ENCODE data around the gene HOXD3. TPM values are rescaled to one million over a fixed set of nuclear protein-coding genes. Genes with fewer than 3 reads are reported as not detected.

HOXD3 gene
- total RNA-seq, 2 experiments from 2014 or later, result not detected

GRCh38 chr2:176170602-176171305 is 13.6 kb downstream of the HOXD3 start:
- POLR2A ChIA-PET, result no interaction called here
- peaks cover 4% of the 10 kb centered on the region for H3K4me1 Mint-ChIP-seq
- peaks cover 3% of the 10 kb centered on the region for H3K36me3 Mint-ChIP-seq (ENCODE audit: low read depth)
- peaks cover 81% of the 10 kb centered on the region for H3K27me3 Mint-ChIP-seq
- CTCF ChIA-PET, result interaction anchor here (0.6 to 0.8 kb wide), 2 partner anchors 27 to 289 kb away, joined by 3 read pairs; no protein-coding TSS in a partner anchor
- no peak overlapping the region for H3K27ac Mint-ChIP-seq
- no peak for DNase-seq
- no peak overlapping the region for H3K4me3 Mint-ChIP-seq
- H3K9me3 Mint-ChIP-seq, result no peaks in the 10 kb centered on the region

GRCh38 chr2:176171351-176172006 is 14.4 kb downstream of the HOXD3 start:
- DNase-seq, result no peak
- Mint-ChIP-seq H3K4me3 (no peak overlapping the region), H3K27ac (no peak overlapping the region), H3K4me1 (peaks cover 4% of the 10 kb centered on the region), H3K9me3 (no peaks in the 10 kb centered on the region), H3K27me3 (peaks cover 81% of the 10 kb centered on the region), H3K36me3 (ENCODE audit: low read depth) (peaks cover 3% of the 10 kb centered on the region)
- ChIA-PET POLR2A (no interaction called here), CTCF (interaction anchor here (1.9 kb wide), 1 partner anchor 51 kb away, joined by 4 read pairs; no protein-coding TSS in a partner anchor)

DNA sequence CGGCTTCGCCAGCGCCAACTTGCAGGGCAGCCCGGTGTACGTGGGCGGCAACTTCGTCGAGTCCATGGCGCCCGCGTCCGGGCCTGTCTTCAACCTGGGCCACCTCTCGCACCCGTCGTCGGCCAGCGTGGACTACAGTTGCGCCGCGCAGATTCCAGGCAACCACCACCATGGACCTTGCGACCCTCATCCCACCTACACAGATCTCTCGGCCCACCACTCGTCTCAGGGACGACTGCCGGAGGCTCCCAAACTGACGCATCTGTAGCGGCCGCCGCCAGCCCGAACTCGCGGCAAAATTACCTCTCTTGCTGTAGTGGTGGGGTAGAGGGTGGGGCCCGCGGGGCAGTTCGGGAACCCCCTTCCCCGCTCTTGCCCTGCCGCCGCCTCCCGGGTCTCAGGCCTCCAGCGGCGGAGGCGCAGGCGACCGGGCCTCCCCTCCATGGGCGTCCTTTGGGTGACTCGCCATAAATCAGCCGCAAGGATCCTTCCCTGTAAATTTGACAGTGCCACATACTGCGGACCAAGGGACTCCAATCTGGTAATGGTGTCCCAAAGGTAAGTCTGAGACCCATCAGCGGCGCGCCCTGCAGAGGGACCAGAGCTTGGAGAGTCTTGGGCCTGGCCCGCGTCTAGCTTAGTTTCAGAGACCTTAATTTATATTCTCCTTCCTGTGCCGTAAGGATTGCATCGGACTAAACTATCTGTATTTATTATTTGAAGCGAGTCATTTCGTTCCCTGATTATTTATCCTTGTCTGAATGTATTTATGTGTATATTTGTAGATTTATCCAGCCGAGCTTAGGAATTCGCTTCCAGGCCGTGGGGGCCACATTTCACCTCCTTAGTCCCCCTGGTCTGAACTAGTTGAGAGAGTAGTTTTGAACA is 15.1 kb downstream of the HOXD3 start:
- Mint-ChIP-seq H3K27me3 (peaks cover 80% of the 10 kb centered on the region), H3K9me3 (no peaks in the 10 kb centered on the region), H3K36me3 (ENCODE audit: low read depth) (peaks cover 3% of the 10 kb centered on the region), H3K4me3 (no peak overlapping the region), H3K27ac (no peak overlapping the region), H3K4me1 (peaks cover 4% of the 10 kb centered on the region)
- ChIA-PET CTCF (interaction anchor here (0.6 to 4.1 kb wide), 4 partner anchors 11 to 574 kb away, joined by 4 to 19 read pairs (median 4); no protein-coding TSS in a partner anchor), POLR2A (no interaction called here)
- DNase-seq, result no peak

DNA sequence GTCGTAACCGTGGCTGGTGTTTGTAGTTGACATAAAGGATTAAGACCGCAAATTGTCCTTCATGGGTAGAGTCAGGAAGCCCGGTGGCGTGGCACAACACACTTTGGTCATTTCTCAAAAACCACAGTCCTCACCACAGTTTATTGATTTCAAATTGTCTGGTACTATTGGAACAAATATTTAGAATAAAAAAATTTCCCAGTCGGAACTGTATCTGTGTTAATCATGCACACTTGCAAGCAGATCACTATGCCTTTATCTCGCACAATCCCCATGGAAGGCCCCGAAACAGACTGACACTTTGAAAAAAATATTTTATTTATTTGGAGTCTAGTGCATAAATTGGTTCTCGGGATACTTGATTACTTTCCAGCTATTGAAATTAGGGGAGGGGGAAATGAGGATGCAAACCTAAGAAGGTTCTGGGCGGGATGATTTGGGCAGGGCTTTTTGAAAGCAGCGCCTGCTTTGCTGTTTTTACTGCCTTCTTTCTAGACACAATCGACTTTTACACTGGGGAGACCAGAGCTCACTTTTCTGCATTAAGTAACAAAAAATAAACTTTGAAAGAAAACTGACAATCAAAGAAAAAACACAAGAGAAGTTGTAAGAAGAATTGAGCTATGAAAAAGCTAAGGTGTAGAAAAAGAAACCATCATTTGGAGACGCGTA is 15.9 kb downstream of the HOXD3 start:
- CTCF ChIA-PET, result interaction anchor here (0.7 to 4.1 kb wide), 4 partner anchors 12 to 716 kb away, joined by 3 to 19 read pairs (median 4); no protein-coding TSS in a partner anchor
- Mint-ChIP-seq H3K27me3 (peaks cover 78% of the 10 kb centered on the region), H3K4me1 (peaks cover 4% of the 10 kb centered on the region), H3K9me3 (no peaks in the 10 kb centered on the region), H3K36me3 (ENCODE audit: low read depth) (peaks cover 3% of the 10 kb centered on the region), H3K27ac (no peak overlapping the region), H3K4me3 (no peak overlapping the region)
- POLR2A ChIA-PET, result no interaction called here
- no peak for DNase-seq

- no peak overlapping the region for H3K27ac Mint-ChIP-seq
- no peak for DNase-seq
- CTCF ChIA-PET, result interaction anchor here (0.7 to 4.1 kb wide), 4 partner anchors 13 to 715 kb away, joined by 3 to 19 read pairs (median 4); no protein-coding TSS in a partner anchor
- peaks cover 3% of the 10 kb centered on the region for H3K36me3 Mint-ChIP-seq (ENCODE audit: low read depth)
- POLR2A ChIA-PET, result no interaction called here
- H3K9me3 Mint-ChIP-seq, result no peaks in the 10 kb centered on the region
- H3K4me3 Mint-ChIP-seq, result no peak overlapping the region
- H3K27me3 Mint-ChIP-seq, result peaks cover 84% of the 10 kb centered on the region
- peaks cover 4% of the 10 kb centered on the region for H3K4me1 Mint-ChIP-seq
Observed at GRCh38 chr2:176173567-176174381, 16.7 kb downstream of the HOXD3 start.

GRCh38 chr2:176174382-176174823 is 17.3 kb downstream of the HOXD3 start:
- DNase-seq, result no peak
- H3K27me3 Mint-ChIP-seq, result peaks cover 88% of the 10 kb centered on the region
- peaks cover 3% of the 10 kb centered on the region for H3K36me3 Mint-ChIP-seq (ENCODE audit: low read depth)
- ChIA-PET POLR2A (no interaction called here), CTCF (interaction anchor here (0.7 to 4.1 kb wide), 3 partner anchors 13 to 281 kb away, joined by 3 to 19 read pairs (median 3); no protein-coding TSS in a partner anchor)
- H3K27ac Mint-ChIP-seq, result no peak overlapping the region
- H3K9me3 Mint-ChIP-seq, result no peaks in the 10 kb centered on the region
- peaks cover 4% of the 10 kb centered on the region for H3K4me1 Mint-ChIP-seq
- no peak overlapping the region for H3K4me3 Mint-ChIP-seq

DNA sequence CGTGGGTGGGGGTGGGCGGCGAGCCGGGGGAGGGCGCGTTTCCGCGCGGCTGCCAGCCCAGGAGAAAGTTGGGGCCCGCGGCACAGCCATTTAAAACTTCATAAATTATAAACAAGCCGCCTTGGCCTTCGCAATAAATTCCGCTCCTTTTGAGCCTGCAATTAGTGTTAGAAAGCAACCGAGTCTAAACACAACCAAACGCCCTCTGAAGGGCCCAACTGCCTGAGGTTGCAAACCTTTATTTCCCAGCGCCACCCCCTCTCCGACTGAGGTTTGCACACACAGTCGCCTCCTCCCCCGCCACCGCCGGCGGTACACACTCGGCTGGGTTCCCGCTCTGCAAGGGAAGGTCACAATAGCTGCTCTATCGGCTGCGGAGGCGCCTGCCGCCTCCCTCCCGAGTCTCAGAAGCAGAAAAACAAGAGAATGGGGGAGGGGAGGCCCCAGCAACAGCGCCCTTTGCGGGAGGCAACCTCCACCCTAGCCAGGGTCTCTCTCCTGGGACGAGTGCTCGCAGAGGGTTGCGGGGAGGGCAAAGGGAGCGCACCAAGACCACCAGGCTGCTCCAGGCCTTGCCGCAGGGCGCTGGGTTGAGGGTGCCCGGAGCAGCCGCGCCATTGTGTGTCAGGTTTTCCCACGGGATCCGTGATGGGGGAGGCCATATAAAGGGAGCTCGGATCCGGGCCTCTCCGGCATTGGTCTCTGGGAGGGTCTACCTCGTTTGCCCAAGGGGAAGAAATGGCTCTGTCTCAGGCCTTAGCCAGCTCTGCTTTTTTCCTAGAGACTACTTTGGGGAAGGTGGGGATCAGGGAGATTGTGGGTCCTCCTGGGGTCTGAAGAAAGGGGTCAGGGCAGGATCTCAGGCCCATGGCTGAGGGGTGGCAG is 18.0 kb downstream of the HOXD3 start:
- POLR2A ChIA-PET, result no interaction called here
- H3K4me1 Mint-ChIP-seq, result peaks cover 4% of the 10 kb centered on the region
- peaks cover 3% of the 10 kb centered on the region for H3K36me3 Mint-ChIP-seq (ENCODE audit: low read depth)
- CTCF ChIA-PET, result interaction anchor here (0.7 to 4.1 kb wide), 3 partner anchors 14 to 280 kb away, joined by 3 to 19 read pairs (median 3); no protein-coding TSS in a partner anchor
- peaks cover 88% of the 10 kb centered on the region for H3K27me3 Mint-ChIP-seq
- no peak for DNase-seq
- no peak overlapping the region for H3K27ac Mint-ChIP-seq
- no peak overlapping the region for H3K4me3 Mint-ChIP-seq
- no peaks in the 10 kb centered on the region for H3K9me3 Mint-ChIP-seq

DNA sequence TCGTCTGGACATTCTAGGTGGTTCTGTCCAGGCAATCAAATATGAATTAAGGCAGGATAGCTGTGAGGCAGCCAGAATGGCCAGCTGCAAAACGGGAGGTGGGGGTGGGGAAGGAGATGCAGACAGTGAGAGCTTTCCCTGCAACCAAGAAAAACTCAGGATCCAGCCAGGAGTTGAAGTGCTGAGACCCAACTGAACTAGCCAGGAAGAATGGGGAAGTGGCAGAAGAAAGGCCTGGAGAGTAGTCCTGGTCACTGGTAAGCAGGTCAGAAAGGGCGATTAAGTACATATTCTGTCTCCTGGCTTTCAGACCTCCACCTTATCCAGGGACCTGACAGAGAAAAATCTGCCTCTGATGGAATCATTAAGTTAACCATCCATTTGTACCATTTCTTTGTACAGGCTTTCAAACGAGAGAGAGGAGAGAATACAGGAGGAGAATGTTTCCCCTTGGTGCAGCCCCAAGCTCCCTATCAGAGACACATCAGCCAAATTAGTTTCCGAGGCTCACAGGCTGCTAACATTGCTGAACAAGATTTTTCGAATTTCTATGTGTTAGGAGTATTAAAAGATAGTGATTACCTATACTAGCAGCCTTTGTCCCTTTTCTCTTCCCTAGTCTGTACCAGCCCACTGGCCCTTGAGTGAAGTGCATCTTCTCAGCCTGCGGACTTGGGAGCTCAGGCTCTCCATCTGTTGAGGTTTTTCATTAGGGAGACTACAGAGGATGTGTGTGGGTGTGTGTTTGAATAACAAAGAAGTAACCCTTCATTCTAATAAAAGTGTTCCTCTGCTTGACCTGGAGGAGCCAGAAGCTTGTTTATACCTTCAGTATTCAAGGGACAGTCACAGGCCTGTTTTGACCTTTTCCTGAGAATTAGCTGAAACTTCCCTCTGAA is 18.9 kb downstream of the HOXD3 start:
- peaks cover 88% of the 10 kb centered on the region for H3K27me3 Mint-ChIP-seq
- DNase-seq, result no peak
- no peak overlapping the region for H3K4me3 Mint-ChIP-seq
- ChIA-PET CTCF (interaction anchor here (0.6 to 4.1 kb wide), 3 partner anchors 11 to 36 kb away, joined by 3 to 19 read pairs (median 4); no protein-coding TSS in a partner anchor), POLR2A (no interaction called here)
- no peak overlapping the region for H3K27ac Mint-ChIP-seq
- H3K4me1 Mint-ChIP-seq, result peaks cover 4% of the 10 kb centered on the region
- H3K9me3 Mint-ChIP-seq, result no peaks in the 10 kb centered on the region
- peaks cover 3% of the 10 kb centered on the region for H3K36me3 Mint-ChIP-seq (ENCODE audit: low read depth)

DNA sequence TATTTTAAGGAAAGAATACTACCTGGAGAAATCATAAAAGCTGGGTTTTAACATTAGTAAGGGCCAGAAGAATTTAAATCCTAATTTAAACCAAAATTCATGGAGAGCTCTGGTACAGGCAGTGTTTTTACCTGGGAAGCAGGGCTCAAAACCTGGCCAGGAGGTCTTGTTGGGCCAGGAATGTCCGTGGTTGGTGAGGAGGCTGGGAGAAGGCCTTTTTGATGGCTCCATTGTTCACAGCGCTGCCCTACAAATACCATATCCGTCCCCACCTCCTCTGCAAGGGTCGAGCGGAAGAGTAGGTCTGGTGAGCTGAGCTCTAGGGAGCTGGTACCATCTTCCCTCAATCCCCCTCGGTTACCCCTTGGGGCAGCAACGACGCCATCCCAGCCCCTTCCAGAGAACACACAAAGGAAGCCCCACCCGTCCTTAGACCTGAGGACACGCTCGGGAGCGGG is 20.5 kb downstream of the HOXD3 start:
- no peak for DNase-seq
- Mint-ChIP-seq H3K27ac (no peak overlapping the region), H3K36me3 (ENCODE audit: low read depth) (peaks cover 2% of the 10 kb centered on the region), H3K27me3 (peaks cover 87% of the 10 kb centered on the region), H3K4me3 (no peak overlapping the region), H3K9me3 (no peaks in the 10 kb centered on the region), H3K4me1 (peaks cover 3% of the 10 kb centered on the region)
- CTCF ChIA-PET, result interaction anchor here (0.6 kb wide), 1 partner anchor 30 kb away, joined by 3 read pairs; no protein-coding TSS in a partner anchor
- POLR2A ChIA-PET, result no interaction called here

- Mint-ChIP-seq H3K9me3 (no peaks in the 10 kb centered on the region), H3K4me3 (no peak overlapping the region), H3K4me1 (peaks cover 1% of the 10 kb centered on the region), H3K27me3 (peaks cover 87% of the 10 kb centered on the region), H3K36me3 (ENCODE audit: low read depth) (no peaks in the 10 kb centered on the region), H3K27ac (no peak overlapping the region)
- ChIA-PET POLR2A (no interaction called here), CTCF (no interaction called here)
- no peak for DNase-seq
Observed at GRCh38 chr2:176178038-176178756, 21.1 kb downstream of the HOXD3 start.

Measured in activated CD4-positive, alpha-beta T cell treated with anti-CD3 and anti-CD28 coated beads, Interleukin-2, amount 10 ng/mL, durations not matched to agents 7 days and 5 days (primary cell).